Activated CD8-positive, alpha-beta memory T cell treated with anti-CD3 and anti-CD28 coated beads for 48 hours (primary cell): ENCODE data around the gene PLEKHF1.

ENCODE experiments used
- DNase-seq, 3 experiments: peaks; one replicate each; pipeline ENCODE4 v3.0.0-alpha.2; 2020; ENCODE audit warnings: low read depth in 2 of 3, low spot score in 2 of 3

PLEKHF1 gene

DNA sequence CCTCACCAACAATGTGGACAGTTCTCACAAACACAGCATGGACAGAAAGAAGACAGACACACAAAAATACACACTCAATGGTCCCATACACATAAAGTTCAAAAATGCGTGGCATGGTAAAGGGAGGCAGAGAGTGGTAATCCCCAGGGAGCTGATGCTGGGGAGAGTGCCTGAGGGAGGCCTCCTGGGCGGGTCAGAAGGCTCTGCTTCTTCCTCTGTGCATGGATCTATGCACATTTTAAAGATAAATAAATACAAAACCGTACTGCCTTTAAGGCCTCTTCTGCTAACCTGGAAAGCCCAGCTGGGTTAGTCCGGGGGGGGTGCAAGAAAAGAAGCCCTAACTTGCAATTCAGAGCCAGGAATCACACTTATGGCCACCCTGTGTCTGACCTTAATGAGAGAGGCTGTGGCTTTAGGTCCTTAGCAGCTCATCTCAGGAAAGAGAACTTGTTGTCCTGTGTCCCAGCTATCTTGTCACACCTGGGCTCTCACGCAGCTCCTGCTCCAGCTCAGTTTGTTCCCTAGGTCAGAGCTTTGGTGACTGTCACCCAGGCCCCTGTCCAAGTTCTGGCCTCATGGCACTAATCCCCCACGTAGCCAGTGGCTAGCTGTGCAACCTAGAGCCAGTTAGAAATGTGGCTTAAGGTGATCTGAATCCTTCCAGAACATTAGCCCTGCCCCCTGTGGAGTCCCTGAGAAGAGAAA, 30.7 kb upstream of the PLEKHF1 start:
- DNase-seq: no peak

DNA sequence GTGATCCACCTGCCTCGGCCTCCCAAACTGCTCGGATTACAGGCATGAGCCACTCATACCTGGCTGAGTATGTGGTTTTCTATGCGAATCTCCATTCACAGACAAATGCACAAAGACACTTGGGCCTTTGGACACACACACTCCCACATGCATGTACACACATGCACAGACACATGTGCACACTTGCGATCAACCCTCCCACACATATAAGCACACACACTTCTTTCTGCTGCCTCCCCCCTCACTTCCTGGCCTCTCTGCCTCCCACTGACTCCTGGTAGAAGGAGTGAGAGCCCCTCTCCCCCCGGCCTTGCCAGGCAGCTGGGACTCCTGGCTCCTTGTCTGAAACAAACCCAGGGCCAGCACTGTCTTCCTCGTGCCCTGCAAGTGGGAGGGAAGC, 29.3 kb upstream of the PLEKHF1 start:
- no peak for DNase-seq

DNA sequence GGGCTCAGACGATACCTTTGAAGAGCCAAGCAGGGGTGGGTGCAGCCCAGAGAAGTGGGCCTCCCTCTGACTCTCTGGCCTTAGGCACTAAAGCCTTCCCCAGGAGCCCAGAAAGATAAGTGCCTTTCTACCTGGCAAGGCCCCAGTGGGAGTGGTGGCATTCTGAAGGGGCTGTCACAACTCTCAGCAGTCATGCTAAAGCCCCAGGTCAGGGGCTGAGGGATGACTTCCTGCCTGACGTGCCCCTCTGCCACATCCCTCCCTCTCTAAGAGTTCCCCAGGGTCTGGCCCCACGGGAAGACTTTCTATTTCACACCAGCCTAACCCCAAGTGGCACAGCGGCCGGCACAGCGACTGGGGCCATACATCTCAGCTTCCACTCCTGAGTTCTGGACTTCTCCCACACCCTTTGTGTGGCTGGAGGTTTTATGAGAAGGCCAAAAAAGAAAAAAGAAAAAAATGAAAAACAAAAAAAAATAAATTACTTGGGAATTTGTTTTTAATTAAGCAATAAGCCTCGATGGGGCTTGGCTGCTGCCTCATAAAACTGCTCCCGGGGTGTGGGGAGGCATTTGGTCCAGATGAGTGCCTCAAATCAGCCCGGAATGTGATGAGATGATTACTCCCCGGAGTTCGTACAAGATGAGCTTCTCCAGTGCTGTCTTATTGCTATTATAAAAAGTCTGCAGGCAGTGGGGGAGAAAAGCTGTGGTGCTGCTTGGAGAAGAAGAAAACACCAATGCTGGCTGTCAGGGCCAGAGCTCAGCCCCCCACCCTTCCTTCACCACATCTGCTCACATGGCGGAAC, 28.5 kb upstream of the PLEKHF1 start:
- no peak for DNase-seq

DNA sequence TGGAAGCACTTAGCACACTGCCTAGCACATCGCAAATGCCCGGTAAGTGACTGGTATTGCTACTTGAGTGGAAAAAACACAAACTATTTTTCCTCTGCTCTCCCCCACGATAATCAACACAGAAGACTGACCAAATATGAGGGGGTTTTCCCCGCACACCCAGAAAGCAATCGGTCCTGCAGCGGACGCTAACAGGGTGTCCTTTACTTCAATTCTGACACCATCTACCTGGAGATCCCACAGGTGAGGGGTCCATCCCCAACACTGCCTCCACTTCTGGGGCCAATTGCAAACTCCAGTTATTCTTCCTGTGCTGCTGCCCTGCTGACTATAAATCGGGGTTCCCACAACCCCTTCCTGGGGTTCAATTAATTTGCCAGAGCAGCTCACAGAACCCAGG, 26.2 kb upstream of the PLEKHF1 start:
- no peak for DNase-seq

- DNase-seq: no peak
Measured at GRCh38 chr19:29640231-29640630, 25.0 kb upstream of the PLEKHF1 start.

GRCh38 chr19:29641597-29641996, 23.7 kb upstream of the PLEKHF1 start:
- DNase-seq: no peak

DNA sequence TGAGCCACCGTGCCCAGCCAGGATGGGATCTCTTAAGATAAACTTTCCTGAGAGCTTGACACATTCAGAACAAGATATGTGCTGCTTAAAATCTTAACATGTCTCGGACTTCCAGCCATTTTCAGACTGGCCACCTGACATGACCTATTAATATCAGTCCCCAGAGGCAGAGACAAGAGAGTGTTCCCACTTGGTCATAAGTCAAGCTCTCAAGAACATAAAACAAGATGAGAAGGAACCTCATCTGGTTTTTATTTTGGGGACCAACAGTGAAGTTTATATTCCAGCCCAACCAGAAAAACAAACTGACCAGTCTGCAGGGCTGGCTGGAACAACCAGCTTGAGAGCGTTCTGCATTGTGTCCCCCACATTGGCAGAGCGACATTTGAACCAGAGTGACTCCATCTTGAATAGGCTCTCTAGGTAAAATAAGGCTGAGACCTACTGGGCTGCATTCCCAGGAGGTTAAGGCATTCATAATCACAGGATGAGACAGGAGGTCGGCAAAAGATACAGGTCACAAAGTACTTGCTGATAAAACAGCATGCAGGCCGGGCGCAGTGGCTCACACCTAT, 21.8 kb upstream of the PLEKHF1 start:
- DNase-seq: no peak

DNA sequence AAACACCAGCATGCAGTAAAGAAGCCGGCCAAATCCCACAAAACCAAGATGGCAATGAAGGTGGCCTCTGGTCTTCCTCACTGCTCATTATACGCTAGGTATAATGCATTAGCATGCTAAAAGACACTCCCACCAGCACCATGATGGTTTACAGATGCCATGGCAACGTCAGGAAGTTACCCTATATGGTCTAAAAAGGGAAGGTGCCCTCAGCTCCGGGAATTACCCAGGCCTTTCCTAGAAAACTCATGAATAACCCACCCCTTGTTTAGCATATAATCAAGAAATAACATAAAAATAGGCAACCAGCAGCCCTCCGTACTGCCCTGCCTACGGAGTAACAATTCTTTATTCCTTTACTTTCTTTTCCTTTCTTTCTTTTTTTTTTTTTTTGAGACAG, 21.1 kb upstream of the PLEKHF1 start:
- no peak for DNase-seq

DNA sequence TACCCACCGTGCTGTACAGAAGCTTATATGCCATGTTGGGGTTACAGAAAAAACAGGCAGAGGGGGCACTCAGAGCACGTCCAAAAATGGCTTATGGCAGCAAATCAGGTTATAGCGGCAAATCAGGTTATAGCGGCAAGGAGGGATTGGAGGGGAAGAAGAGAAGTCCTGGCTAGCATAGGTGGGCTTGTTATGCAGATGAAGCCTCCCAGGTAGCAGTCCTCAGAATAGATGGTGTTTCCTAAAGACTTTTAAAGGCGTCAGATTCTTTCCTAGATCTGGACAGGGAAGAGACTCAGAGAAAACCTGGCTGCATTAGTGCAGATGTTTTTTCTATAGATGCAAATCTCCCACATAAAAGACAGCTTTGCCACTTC, 19.8 kb upstream of the PLEKHF1 start:
- DNase-seq: no peak

DNA sequence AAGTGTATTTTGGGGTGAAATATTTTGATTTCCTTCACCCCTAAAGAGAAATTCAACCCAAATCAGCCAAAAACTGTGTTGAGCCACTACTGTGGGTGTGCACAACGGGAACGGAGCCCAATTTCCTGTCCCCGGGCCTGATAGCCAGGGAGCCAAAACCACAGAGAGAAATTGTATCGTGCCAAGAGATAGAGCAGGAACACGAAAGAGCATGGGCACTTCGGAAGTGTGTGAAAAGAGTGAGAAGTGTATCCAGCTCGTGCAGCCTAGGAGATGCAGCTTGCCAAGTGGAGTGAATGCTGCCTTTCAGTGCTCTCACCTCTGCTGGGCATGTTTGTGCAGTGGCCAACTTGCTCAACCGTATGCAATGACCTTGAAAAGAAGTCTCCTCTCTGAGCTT, 19.4 kb upstream of the PLEKHF1 start:
- DNase-seq: no peak

DNA sequence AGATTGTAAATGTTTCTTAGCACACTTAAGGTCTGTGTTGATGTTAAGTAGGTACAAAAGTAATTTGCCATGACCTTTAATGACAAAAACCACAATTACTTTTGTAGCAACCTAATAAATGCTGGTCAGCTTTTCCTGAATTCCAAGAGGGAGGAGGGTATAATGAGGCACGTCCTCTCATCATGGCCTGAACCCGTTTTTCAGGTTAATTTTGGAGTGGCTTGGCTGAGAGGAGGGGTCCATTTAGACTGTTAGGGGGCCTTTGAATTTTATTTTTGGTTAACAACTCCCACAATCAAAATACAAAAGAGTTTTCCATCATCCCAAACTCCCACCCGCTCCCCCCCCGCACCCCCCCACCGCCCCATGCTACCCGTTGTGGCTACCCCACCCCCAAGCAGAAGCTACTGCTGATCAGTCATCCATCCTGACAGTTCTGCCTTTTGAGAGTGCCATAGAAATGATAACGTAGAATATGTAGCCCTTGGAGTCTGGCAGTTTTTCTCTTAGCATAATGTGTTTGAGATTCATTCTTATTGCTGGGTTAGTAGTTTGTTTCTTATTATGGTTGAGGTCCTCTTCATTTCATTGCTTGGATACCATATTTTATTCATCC, 14.4 kb upstream of the PLEKHF1 start:
- DNase-seq: no peak

DNA sequence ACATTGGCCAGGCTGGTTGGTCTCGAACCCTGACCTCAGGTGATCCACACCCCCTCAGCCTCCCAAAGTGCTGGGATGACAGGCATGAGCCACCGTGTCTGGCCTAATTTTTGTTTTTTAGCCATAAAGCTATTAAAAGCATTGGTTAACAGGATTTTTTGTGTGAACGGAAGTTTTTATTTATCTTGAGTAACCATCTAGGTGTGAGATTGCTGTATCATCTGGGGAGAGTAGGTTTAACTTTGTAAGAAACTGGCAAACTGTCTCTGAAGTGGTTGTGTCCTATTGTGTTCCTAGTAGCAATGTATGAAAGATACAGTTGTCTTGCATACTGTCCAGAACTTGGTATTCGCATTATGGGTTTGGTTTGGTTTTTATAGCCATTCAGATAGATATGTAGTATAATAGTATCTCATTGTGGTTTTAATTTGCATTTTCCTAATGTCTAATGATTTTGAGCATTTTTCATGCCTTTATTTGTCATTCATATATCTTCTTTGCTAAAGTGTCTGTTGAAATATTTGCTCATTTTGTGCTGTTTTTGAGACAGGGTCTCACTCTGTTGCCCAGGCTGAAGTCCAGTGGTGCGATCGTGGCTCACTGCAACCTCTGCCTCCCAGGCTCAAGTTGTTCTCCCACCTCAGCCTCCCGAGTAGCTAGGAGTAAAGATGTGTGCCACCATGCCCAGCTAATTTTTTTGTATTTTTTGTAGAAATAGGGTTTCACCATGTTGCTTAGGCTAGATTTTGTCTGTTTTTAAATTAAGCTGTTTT, 13.5 kb upstream of the PLEKHF1 start:
- no peak for DNase-seq

DNA sequence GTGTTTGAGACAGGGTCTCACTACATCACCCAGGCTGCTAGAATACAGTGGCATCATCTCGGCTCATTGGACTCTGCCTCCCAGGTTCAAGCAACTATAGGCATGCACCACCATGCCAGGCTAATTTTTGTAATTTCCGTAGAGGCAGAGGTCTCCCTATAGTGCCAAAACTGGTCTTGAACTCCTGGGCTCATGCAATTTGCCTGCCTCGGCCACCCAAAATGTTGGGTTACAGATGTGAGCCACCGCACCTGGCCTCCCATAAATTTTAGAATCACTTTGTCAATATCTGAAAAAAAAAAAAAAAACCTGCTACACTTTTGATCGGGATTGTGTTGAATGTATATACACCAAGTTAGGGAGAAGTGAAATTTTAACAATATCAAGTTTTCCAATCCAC, 11.9 kb upstream of the PLEKHF1 start:
- no peak for DNase-seq

DNA sequence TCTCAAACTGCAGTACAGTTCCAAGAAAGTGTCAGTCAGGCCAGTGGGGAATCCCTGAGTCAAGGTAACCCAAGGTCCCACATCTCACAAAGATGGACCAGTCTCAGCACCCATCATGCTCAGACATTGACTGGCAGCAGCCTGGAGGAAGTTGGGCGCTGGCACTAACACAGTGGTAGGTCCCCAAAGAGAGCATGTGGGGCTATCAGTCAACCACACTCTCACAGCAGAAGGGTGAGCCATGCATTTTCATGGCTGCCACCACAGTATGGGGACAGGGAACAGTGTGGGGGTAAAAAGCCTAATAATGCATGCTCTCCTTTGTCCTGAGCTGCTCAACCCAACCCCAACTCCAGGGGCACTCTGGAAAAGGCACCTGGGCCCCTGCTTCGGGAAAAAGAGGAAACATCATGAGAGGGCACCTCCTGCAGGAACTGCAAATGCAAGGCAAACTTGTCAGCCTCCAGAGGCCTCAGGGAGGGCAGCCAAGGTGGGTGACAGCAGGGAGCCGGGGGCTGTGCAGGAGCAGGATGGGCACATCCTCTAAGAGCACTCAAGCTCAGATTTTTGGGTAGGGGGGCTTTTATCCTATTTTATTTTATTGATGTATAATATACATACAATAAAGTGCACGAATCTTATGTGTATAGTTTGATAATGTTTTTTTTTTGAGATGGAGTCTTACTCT, 9.5 kb upstream of the PLEKHF1 start:
- DNase-seq: no peak

GRCh38 chr19:29658221-29658991, 6.9 kb upstream of the PLEKHF1 start:
- DNase-seq: no peak

GRCh38 chr19:29660835-29661234, 4.4 kb upstream of the PLEKHF1 start:
- no peak for DNase-seq

DNA sequence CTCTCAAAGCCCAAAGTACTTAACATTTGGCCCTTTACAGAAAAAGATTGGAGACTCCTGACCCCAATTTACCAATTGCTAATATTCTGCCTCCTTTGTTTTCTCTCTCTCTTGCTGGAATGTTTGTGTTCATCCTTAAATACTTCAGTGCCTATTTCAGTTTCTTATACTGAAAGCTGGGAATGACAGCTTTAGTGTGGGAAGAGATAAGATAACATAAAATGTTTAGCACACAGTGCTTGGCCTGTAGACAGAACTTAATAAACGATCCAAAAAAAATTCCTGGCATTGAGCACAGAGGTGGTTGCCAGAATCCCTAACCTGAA, 3.0 kb upstream of the PLEKHF1 start:
- no peak for DNase-seq

GRCh38 chr19:29662604-29663404, 2.5 kb upstream of the PLEKHF1 start:
- no peak for DNase-seq
